ENCODE results near the gene TMTC1. TPM values are rescaled to one million over a fixed set of nuclear protein-coding genes. Genes with fewer than 3 reads are reported as not detected.
A peak's percentile ranks its signal among the peaks of the same experiment; 100 is the strongest.

Gene TMTC1
- total RNA-seq, 1 donor = 0.27 TPM

- no peak for DNase-seq (ENCODE audit: low read depth in 2 of 3, low spot score in 2 of 3)
Measured at GRCh38 chr12:29551812-29552211, 231.9 kb downstream of the TMTC1 start.

GRCh38 chr12:29547864-29548263 lies 235.9 kb downstream of the TMTC1 start:
- DNase-seq (ENCODE audit: low read depth in 2 of 3, low spot score in 2 of 3) = no peak

GRCh38 chr12:29547151-29547632 lies 236.6 kb downstream of the TMTC1 start:
- no peak for DNase-seq (ENCODE audit: low read depth in 2 of 3, low spot score in 2 of 3)

- DNase-seq (ENCODE audit: low read depth in 2 of 3, low spot score in 2 of 3) = no peak
Measured at GRCh38 chr12:29546000-29546399, 237.7 kb downstream of the TMTC1 start.

- no peak for DNase-seq (ENCODE audit: low read depth in 2 of 3, low spot score in 2 of 3)
Measured at GRCh38 chr12:29545102-29545467, 238.7 kb downstream of the TMTC1 start.

- no peak for DNase-seq (ENCODE audit: low read depth in 2 of 3, low spot score in 2 of 3)
Measured at GRCh38 chr12:29544428-29545101, 239.2 kb downstream of the TMTC1 start.

GRCh38 chr12:29543036-29543435 lies 240.7 kb downstream of the TMTC1 start:
- no peak for DNase-seq (ENCODE audit: low read depth in 2 of 3, low spot score in 2 of 3)

- no peak for DNase-seq (ENCODE audit: low read depth in 2 of 3, low spot score in 2 of 3)
Measured at GRCh38 chr12:29537298-29537697, 246.4 kb downstream of the TMTC1 start.

GRCh38 chr12:29534935-29535334 lies 248.8 kb downstream of the TMTC1 start:
- DNase-seq (ENCODE audit: low read depth in 2 of 3, low spot score in 2 of 3) = no peak

- DNase-seq (ENCODE audit: low read depth in 2 of 3, low spot score in 2 of 3) = no peak
Measured at GRCh38 chr12:29533815-29534489, 249.8 kb downstream of the TMTC1 start.

- no peak for DNase-seq (ENCODE audit: low read depth in 2 of 3, low spot score in 2 of 3)
Measured at GRCh38 chr12:29531471-29531870, 252.3 kb downstream of the TMTC1 start.

GRCh38 chr12:29530436-29530835 lies 253.3 kb downstream of the TMTC1 start:
- no peak for DNase-seq (ENCODE audit: low read depth in 2 of 3, low spot score in 2 of 3)

GRCh38 chr12:29528161-29528560 lies 255.6 kb downstream of the TMTC1 start:
- DNase-seq (ENCODE audit: low read depth in 2 of 3, low spot score in 2 of 3) = no peak

GRCh38 chr12:29521951-29522350 lies 261.8 kb downstream of the TMTC1 start:
- DNase-seq (ENCODE audit: low read depth in 2 of 3, low spot score in 2 of 3) = no peak

GRCh38 chr12:29519585-29520182 lies 264.1 kb downstream of the TMTC1 start:
- DNase-seq (ENCODE audit: low read depth in 2 of 3, low spot score in 2 of 3) = peak in 2 of 3 donors; percentile 31 to 73

- DNase-seq (ENCODE audit: low read depth in 2 of 3, low spot score in 2 of 3) = no peak
Measured at GRCh38 chr12:29518407-29518806, 265.3 kb downstream of the TMTC1 start.

- no peak for DNase-seq (ENCODE audit: low read depth in 2 of 3, low spot score in 2 of 3)
Measured at GRCh38 chr12:29517264-29517663, 266.5 kb downstream of the TMTC1 start.

- no peak for DNase-seq (ENCODE audit: low read depth in 2 of 3, low spot score in 2 of 3)
Measured at GRCh38 chr12:29516431-29516875, 267.3 kb downstream of the TMTC1 start.

GRCh38 chr12:29510591-29511185 lies 273.1 kb downstream of the TMTC1 start:
- DNase-seq (ENCODE audit: low read depth in 2 of 3, low spot score in 2 of 3) = no peak

- no peak for DNase-seq (ENCODE audit: low read depth in 2 of 3, low spot score in 2 of 3)
Measured at GRCh38 chr12:29509503-29509902, 274.2 kb downstream of the TMTC1 start.

- DNase-seq (ENCODE audit: low read depth in 2 of 3, low spot score in 2 of 3) = no peak
Measured at GRCh38 chr12:29508949-29509348, 274.8 kb downstream of the TMTC1 start.

Measured in hematopoietic multipotent progenitor cell (in vitro differentiated cells).